Measurements from ENCODE around the gene SPPL2A.

GRCh38 chr15:50655555-50655954, 110.0 kb downstream of the SPPL2A start:
- TF ChIP-seq POLR2AphosphoS5 (IDR thresholded peaks at IDR 0.05) = no peak
- TF ChIP-seq POLR2A (IDR thresholded peaks at IDR 0.05) = no peak
